ENCODE data around the gene DICER1.
"Not testable (repeated sequence)": the region's sequence is repeated elsewhere in the genome, so short reads cannot be mapped to it uniquely, and the experiment has no call there.

The DICER1 gene

DNA sequence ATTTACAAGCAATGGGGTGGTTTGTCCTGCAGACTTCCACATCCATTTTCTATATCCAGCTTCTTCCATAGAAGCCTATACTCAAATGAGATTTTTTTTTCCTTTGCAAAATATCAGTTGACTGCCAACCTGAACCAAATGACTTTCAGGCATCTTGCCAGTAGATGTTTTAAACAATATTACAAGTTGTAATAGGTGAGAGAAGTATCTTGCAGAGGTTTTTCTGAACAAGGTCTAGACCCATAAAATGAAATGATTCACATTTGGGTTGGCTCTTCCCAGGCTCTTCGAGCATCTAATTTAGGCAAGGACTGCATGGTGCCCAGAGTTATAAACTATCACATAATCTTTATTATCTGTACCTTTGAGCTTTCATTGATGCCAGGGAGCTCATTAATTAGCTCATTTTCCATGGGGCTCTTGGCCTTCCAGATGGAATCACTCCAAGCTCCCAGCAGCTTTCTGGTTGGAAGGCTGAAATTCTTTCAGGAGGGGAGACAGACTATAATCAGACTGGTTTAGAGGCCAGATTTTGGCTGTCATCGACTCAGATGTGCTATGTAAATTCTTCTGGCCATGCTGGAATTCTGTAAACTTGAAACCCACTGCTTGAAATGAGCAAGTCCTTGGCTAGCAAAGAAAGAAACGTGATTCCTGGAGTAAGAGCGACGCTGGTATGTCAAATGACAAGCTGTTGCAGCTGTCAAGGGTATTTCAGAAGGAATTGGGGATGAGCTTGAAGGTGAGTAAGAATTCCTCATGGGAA is 32.2 kb upstream of the DICER1 start:
- Histone ChIP-seq H3K4me3 (no peak overlapping the region), H3K27ac (no peak overlapping the region)

DNA sequence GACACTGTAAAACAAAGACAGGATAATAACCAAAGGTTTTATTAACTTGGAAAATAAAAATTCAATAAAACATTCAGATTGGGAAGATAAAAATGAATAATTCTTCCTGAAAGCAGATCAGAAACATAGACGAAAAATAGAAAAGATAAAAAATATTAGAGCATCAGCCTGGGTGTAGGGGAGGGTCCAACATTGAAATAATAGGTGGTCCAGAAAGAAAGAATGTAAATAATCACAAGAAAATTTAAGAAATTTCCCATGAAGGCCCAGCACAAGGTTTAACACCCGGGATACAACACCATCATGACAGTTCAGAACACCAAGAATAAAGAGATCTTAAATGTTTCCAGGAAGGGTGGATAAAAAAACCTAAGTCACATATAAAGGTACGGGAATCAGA is 31.1 kb upstream of the DICER1 start:
- no peak overlapping the region for H3K27ac ChIP-seq
- no peak overlapping the region for H3K4me3 ChIP-seq

DNA sequence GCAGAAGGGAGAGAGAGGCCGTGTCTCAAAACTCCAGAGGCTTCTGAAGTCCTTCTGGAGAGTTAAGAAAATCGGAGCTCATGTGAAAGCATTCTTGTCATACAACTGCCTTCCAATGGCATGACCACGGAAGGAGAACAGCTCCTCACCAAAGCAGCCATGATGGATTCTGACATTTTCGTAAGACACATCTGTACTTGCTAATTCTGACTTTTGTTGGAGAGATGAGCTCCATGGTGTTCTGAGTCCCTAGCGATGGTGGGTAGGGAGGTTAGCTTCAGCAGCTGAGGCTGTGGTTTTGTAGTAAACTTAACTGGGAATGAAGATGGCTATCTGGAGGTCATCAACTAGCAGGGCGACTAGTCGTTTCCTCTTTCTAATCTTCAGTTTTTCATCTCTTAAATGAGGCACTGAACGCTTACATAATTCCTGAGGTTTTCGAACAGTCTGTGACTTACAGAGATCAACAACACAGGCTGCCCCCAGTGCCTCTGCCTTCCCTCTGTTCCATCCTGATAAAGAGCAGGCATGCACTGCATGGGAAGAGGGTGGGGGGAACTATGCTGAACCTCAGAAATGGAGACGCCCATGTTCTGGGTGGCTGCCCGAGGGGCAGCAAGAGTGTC is 28.6 kb upstream of the DICER1 start:
- Histone ChIP-seq H3K27ac (peak overlapping the region in 18 of 21 experiments; percentile 3 to 79 (median 52)), H3K4me3 (no peak overlapping the region)

DNA sequence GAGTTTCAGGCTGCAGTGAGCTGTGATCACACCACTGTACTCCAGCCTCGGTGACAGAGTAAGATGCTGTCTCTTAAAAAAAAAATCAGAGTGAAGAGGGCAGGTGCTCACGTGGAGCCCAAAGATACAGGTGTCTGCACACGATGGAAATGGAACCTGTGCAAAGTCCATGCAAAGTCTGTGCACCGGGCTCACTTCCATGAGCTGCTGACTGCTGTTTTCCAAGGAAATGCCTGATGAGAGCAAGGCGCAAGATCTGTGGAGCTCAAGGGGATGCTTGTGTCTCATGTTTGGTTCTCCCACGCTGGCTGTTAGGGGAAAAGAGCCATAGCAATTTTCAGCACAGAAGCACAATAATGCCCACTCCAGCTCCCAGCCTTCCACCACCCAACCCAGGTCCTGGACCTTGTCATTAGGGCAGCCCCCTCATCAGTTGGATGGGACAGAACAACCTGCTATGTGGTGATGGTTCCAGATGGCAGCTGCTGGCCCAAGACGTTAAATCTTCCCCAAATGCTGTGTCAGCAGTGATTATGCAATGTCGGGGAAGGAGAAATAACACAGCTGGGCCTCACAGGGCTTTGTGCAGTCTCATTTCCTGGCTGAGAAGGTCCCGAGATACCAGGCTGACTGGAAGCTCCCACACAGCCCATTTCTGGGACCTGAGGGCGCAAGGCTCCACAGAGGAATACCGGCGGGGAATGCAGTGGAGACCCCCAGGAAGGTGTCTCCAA is 27.9 kb upstream of the DICER1 start:
- Histone ChIP-seq H3K27ac (peak overlapping the region in 19 of 21 experiments; percentile 13 to 79 (median 59)), H3K4me3 (no peak overlapping the region)

DNA sequence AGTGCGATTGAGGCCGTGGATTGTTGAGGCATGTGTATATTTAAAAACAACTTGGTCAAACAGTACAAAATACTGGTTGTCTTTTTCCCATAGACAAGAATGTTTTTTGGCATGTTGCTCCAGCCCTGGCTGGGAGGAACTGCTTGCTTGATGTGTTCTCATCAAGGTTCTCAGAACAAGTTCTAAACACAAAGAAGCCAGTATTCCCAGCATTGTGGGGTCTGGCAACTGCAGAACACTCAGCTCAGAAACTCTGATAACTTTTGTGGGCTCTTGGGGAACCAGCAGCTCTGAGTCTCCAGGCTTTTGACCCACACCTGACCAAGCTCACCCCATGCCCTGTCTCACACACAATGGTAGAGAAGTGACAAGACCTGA is 27.1 kb upstream of the DICER1 start:
- H3K27ac ChIP-seq, result peak overlapping the region in 16 of 21 experiments; percentile 0 to 79 (median 39)

DNA sequence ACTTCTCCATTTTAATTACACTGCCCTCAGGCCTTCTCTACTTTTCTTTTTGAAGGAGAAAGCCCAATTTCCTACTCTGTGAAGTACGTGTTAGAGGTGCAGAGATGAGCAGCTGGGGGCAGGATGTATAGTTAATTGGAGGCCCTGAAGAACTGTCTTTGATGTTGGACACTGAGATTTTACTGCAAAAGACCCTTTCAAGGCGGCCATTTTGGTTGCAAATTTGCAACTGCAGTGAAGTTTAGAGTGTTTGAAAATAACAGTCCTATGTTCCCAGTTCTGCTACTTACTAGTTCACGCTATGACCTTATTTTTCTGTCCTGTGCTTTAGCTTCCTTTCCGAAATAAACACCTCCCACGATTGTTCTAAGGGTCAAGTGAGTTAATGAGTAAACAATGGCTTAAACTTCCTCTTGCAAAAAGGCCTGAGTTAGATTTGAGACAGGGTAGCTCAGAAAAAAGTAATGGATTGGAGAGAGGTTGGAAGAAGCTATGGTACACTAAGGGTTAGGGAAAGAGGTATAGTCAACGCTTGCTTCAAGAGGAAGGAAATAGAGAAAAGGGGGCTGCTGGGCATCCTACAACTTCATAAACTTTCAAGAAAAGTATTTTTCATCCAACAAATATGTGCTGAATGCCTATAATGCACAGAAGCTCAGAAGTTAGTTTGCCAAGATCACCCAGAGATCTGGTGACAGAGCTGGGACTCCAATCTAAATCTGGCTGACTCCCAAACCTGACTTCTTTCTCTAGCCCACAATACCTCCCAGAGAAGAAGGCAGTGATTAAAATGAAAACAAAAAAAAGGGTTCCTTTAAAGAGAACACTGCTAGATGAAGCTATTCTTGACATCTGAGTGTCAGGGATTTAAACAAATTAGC is 26.4 kb upstream of the DICER1 start:
- Histone ChIP-seq H3K4me3 (no peak overlapping the region), H3K27ac (peak overlapping the region in 14 of 21 experiments; percentile 0 to 79 (median 46))

More for the DNA sequence above, 27.1 kb upstream of the DICER1 start:
- no peak overlapping the region for H3K4me3 ChIP-seq

DNA sequence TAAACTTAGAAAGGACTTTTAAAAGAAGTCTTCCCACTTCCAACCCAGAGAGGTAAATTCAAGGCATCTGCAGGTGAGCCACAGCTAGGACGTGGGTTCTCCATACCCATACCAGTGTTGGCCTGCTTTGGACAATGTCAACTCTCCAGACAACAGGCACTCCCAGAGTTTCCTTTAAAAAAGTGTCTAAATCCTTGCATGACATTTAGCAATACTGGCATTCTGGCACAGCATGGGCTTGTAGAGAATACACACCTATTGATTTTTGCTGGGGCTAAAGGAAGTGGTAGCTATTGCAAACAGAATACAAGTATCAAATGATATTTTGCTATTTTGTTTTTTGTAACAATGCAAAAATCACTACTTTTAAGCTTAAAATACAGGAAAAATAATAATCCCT is 25.8 kb upstream of the DICER1 start:
- Histone ChIP-seq H3K4me3 (no peak overlapping the region), H3K27ac (peak overlapping the region in 7 of 21 experiments; percentile 8 to 77 (median 38))

DNA sequence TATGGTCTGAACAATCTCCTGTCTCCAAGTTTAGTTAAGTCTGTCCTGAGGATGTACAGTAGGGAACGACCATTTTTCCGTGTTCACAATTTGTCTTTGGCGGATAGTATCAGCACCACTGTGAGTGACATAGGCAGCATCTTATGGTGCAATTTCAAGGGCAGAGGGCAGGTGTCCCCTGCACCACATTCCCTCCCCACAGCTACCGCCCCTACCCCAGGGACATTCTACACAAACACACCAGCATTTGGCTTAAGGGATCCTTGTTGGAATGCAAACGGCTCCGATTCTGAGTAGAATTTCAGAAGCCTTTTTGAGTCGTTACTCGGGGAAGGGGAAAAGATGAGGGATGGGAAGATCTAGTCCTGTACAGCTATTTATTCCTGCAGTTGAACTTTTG is 25.1 kb upstream of the DICER1 start:
- no peak overlapping the region for H3K4me3 ChIP-seq
- H3K27ac ChIP-seq, result peak overlapping the region in 2 of 21 experiments; percentile 8 to 77

DNA sequence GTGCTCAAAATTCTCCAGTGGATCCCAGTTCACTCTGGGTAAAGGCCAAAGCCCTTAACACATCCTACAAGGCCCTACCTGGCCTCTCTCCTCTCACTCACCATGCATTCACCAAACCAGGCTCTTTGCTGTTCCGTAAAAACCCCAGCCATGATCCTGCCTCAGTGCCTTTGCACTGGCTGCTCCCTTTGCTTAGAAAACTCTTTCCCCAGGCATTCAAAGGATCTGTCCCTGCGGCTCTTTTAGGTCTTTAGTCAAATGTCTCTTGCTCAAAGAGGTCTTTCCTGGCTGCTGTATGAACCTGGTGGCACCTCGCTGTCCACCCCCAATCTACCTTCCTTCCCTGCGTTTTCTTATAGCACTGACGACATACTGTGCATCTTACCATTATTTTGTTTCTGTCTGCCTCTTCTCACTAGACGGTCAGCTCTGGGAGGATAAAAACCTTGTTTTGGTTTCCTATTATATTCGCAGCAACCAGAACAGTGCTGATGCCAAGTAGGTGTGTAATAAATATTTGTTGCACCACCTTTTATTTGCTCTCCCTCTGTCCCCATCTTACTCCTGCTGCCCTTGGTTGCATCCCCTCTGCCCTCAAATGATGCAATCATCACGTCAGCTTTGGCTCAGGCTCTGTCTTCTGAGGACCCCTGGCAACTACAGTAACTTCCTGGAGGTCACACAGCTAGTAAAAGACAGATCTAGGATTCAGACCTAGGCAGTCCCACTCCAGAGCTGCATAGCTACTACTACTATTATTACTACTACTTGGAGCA is 23.8 kb upstream of the DICER1 start:
- Histone ChIP-seq H3K4me3 (no peak overlapping the region), H3K27ac (no peak overlapping the region)

DNA sequence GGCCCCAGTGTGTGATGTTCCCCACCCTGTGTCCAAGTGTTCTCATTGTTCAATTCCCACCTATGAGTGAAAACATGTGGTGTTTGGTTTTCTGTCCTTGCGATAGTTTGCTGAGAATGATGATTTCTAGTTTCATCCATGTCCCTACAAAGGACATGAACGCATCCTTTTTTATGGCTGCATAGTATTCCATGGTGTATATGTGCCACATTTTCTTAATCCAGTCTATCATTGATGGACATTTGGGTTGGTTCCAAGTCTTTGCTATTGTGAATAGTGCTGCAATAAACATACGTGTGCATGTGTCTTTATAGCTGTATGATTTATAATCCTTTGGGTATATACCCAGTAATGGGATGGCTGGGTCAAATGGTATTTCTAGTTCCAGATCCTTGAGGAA is 18.3 kb upstream of the DICER1 start:
- H3K27ac ChIP-seq, H3K4me3 ChIP-seq: not testable (repeated sequence)

DNA sequence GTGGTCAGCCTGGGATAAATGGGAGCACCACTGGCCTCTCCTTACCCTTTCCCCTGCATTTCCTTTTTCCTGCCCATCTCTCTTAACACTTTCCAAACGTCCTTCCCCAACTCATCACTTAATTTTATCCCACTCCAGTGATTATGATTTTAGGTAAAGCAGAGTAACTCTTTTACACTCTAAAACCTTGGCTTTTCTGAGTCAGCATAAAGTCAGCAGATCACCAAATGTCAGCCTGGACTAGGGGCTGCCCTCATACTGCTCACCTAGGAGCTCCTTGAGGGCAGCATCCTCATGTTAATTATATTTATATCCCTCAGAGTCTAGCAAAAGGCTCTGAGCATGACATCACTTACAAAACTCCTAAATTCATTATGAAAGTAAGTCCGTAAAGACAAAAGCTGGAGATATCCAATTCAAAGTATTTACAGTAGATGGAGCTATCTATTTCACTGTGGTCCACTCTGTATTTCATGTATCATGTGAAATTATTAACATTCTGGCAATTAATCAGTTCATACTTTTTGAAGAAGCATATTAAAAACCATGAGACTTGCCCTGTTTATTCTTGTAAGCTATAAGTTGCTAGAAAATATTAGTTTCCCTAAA is 17.0 kb upstream of the DICER1 start:
- H3K27ac ChIP-seq, result no peak overlapping the region
- H3K4me3 ChIP-seq, result no peak overlapping the region

DNA sequence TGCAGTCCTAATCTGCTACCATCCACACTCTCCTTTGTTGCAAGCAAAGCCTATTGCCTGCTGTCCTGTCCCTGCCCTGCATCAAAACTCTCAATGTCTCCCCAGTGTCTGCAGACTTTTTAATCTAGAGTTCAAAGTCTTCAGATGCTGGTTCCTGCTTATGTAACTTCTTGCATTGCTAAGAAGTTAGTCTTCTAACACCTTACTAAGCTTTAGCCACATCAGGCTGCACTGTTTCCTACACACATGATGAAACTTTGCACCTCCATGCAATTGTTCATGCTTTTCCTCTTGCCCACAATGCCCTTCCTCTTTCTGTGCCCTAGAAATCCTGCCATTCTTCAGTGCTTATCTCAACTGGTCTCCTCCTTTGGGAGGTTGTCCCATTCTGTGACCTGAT is 16.2 kb upstream of the DICER1 start:
- Histone ChIP-seq H3K4me3 (no peak overlapping the region), H3K27ac (no peak overlapping the region)

DNA sequence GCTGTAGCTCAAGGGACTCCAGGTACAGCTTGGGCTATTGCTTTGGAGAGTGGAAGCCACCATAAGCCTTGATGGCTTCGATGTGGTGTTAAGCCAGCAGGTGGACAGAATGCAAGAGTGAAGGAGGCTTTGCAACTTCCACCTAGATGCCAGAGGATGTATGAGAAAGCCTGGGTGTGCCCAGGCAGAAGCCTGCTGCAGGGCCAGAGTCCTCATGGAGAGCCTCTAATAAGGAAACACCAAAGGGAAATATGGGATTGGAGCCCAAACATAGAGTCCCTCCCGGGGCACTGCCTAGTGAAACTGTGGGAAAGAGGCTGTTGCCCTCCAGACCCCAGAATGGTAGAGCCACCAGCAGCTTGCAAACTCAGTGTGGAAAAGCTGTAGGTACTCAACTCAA is 9.8 kb upstream of the DICER1 start:
- Histone ChIP-seq H3K4me3 (no peak overlapping the region), H3K27ac (no peak overlapping the region)

DNA sequence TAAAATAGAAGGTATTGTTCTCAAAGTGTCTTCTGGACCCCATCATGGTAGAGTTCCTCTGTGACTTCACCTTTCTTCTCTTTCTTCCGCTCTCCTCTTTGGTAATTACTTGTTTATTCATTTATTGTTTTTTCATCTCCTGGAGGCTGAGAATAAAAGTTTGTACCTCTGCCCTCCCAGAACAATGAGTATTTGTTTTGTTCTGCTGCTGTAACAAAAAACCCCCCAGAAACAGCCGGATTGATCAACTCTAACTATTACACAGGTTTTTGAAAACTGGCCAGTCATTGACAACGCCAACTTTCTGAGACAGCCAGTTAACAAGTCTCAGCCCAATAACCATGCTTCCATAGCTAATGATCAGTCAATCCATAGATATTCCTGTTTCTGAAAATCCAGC is 8.2 kb upstream of the DICER1 start:
- H3K27ac ChIP-seq, result no peak overlapping the region
- H3K4me3 ChIP-seq, result no peak overlapping the region

DNA sequence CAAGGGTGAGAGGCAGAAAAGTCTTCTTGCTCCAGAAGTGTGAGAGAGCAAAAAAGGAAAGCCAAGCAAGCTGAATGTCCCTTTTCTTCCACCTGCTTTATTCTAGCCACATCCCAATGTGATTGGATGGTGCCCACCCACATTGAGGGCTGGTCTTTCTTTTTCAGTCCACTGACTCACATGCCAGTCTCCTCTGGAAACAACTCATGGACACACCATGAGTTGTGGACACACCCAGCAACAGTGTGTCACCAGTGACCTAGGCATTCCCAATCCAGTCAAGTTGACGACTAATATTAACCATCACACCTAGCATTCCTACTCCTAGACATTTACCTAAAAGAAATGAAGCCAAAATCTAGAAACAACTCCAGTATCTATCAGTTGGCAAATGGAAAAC is 7.2 kb upstream of the DICER1 start:
- H3K4me3 ChIP-seq, result no peak overlapping the region
- no peak overlapping the region for H3K27ac ChIP-seq

DNA sequence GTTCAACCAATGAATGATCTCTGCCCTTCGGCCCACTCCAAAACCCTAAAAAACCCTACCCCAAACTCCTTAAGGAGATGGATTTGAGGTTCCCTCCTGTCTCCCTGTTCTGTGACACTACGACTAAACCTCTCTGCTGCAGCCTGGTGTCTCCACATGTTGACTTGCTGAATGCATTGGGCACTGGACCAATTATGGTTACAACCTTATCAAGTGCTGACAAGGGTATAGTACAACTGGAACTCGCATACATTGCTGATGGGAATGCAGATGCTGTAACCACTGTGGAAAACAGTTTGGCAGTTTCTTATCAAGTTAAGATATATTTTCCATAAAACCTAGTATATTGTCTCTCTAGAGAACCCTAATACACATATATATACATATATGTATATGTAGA is 6.3 kb upstream of the DICER1 start:
- no peak overlapping the region for H3K4me3 ChIP-seq
- no peak overlapping the region for H3K27ac ChIP-seq

DNA sequence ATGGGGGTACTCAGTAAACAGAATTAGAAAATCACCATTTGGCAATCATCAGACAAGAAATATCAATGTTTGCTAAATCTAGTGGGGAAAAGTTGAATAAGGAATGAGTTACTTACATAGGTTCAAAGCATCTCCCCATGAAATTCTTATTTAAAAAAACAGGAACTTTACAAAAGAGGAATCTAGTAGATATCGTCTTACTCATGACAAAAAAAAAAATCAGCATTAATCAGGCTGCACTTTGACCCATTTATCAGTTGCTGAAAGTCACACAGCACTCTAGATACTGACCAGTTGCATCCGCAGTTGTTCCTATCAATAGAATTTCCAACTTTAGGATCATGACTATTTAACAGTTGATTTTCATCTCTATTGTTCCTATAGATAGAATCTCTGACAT is 5.8 kb upstream of the DICER1 start:
- no peak overlapping the region for H3K27ac ChIP-seq
- no peak overlapping the region for H3K4me3 ChIP-seq

DNA sequence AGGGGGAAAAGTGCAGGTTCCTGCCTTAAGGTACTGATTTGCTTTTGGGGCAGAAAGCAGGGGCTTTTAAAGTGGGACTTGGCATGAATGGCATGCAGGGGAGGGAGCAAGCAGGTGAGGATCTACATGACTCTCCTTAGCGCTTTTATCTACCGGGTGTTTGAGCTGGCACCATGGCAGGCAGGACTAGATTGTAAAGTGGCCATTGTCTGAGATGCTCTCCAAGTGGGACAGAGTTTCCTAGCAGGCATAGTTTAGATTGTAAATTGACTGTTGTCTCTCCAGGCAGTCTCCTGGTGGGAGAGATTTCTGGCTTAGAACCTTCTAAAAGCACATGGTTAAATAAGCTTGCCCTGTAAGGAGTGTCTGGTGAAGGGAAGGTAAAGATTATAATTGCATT is 5.3 kb upstream of the DICER1 start:
- H3K27ac ChIP-seq, result peak overlapping the region in 2 of 21 experiments; percentile 0 to 2
- no peak overlapping the region for H3K4me3 ChIP-seq

DNA sequence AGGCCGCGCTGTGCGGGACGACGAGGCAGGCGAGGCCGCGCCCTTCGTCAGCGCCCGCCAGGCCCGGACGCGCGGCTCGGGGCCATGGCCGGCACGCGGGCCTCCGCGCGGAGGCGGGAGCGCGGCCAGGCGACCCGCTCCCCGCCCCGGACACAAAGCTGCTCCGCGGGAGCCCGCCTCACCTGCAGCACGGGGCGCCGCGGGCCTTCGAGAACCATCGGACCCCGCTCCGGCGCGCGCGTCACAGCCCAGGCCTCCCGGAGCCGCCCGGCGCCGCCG is 342 bp downstream of the DICER1 start:
- Histone ChIP-seq H3K27ac (peak overlapping the region; percentile 88 to 99 (median 97)), H3K4me3 (peak overlapping the region; percentile 46 to 90 (median 73))
